Panc1 (cell line): ENCODE data around the gene NRM.
"Not testable (repeated sequence)": the region's sequence is repeated elsewhere in the genome, so short reads cannot be mapped to it uniquely, and the experiment has no call there.

Source experiments
- POLR2AphosphoS5 ChIP-seq: IDR thresholded peaks from 2 replicates; pipeline ENCODE4 v1.6.1; 2012; ENCODE audit warnings: mild to moderate bottlenecking, low read depth, low read length, moderate library complexity
- SIN3A ChIP-seq: IDR thresholded peaks from 2 replicates; pipeline ENCODE4 v1.6.1; 2012; ENCODE audit warnings: low read depth, mild to moderate bottlenecking, low read length, moderate library complexity, borderline replicate concordance; ENCODE audit not compliant: insufficient read depth
- TF ChIP-seq, protein P1 (sequence below): fragments of 450-650 bp; IDR thresholded peaks from 2 replicates; pipeline ENCODE4 v1.5.1; 2017; ENCODE audit warnings: mild to moderate bottlenecking
- TF ChIP-seq, protein P2 (sequence below), 2 experiments: IDR thresholded peaks; 2 replicates each; pipeline ENCODE4 v1.6.1; 2011 to 2012; ENCODE audit warnings: low read depth in 2 of 2, control low read depth in 1 of 2, low read length in 1 of 2, mild to moderate bottlenecking in 1 of 2, moderate library complexity in 1 of 2; ENCODE audit not compliant: insufficient read depth in 1 of 2

DNA sequence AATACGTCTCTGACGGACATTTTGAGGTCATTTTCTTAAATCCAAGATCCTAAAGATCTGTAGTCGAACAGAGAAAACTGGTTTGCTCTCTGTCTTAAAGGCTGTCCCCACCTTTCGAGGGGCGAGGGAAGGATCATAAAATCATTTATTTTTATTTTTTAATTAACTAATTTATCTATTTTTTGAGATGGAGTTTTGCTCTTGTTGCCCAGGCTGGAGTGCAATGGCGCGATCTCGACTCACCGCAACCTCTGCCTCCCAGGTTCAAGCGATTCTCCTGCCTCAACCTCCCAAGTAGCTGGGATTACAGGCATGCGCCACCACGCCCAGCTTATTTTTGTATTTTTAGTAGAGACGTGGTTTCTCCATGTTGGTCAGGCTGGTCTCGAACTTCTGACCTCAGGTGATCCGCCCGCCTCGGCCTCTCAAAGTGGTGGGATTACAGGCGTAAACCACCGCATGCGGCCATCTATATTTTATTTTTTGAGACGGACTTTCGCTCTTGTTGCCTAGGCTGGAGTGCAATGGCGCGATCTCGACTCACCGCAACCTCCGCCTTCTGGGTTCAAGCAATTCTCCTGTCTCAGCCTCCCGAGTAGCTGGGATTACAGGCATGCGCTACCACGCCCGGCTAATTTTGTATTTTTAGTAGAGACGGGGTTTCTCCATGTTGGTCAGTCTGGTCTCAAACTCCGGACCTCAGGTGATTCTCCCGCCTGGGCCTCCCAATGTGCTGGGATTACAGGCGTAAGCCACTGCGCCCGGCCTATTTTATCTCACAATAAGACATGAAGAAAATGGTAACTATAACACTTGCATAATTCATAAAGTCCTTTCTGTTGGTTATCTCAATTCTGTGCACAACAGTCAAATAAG lies 27.3 kb upstream of the NRM start:
- TF ChIP-seq, protein P1, sequence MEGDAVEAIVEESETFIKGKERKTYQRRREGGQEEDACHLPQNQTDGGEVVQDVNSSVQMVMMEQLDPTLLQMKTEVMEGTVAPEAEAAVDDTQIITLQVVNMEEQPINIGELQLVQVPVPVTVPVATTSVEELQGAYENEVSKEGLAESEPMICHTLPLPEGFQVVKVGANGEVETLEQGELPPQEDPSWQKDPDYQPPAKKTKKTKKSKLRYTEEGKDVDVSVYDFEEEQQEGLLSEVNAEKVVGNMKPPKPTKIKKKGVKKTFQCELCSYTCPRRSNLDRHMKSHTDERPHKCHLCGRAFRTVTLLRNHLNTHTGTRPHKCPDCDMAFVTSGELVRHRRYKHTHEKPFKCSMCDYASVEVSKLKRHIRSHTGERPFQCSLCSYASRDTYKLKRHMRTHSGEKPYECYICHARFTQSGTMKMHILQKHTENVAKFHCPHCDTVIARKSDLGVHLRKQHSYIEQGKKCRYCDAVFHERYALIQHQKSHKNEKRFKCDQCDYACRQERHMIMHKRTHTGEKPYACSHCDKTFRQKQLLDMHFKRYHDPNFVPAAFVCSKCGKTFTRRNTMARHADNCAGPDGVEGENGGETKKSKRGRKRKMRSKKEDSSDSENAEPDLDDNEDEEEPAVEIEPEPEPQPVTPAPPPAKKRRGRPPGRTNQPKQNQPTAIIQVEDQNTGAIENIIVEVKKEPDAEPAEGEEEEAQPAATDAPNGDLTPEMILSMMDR: not testable (repeated sequence)
- TF ChIP-seq, protein P2, sequence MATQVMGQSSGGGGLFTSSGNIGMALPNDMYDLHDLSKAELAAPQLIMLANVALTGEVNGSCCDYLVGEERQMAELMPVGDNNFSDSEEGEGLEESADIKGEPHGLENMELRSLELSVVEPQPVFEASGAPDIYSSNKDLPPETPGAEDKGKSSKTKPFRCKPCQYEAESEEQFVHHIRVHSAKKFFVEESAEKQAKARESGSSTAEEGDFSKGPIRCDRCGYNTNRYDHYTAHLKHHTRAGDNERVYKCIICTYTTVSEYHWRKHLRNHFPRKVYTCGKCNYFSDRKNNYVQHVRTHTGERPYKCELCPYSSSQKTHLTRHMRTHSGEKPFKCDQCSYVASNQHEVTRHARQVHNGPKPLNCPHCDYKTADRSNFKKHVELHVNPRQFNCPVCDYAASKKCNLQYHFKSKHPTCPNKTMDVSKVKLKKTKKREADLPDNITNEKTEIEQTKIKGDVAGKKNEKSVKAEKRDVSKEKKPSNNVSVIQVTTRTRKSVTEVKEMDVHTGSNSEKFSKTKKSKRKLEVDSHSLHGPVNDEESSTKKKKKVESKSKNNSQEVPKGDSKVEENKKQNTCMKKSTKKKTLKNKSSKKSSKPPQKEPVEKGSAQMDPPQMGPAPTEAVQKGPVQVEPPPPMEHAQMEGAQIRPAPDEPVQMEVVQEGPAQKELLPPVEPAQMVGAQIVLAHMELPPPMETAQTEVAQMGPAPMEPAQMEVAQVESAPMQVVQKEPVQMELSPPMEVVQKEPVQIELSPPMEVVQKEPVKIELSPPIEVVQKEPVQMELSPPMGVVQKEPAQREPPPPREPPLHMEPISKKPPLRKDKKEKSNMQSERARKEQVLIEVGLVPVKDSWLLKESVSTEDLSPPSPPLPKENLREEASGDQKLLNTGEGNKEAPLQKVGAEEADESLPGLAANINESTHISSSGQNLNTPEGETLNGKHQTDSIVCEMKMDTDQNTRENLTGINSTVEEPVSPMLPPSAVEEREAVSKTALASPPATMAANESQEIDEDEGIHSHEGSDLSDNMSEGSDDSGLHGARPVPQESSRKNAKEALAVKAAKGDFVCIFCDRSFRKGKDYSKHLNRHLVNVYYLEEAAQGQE (IDR thresholded peaks at IDR 0.05; ENCODE audit: insufficient read depth in 1 of 2, low read depth in 2 of 2, low read length in 1 of 2): not testable (repeated sequence)
- not testable (repeated sequence) for TF ChIP-seq SIN3A, POLR2AphosphoS5
